ENCODE data around the gene STOX2.

STOX2 gene

DNA sequence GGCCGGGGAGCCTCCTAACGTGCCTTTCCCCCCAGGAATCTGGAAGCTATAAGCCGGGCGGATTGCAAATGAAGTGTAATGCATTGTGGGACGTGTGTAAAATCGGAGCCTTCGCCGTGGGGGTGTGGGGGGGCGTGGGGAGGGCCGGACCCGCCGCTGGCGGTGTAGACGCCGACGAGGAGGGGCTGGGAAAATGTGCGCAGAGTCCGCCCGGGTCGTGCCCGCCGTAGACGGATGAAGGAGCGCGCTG lies 1.3 kb downstream of the STOX2 start:
- TF ChIP-seq, protein P1, sequence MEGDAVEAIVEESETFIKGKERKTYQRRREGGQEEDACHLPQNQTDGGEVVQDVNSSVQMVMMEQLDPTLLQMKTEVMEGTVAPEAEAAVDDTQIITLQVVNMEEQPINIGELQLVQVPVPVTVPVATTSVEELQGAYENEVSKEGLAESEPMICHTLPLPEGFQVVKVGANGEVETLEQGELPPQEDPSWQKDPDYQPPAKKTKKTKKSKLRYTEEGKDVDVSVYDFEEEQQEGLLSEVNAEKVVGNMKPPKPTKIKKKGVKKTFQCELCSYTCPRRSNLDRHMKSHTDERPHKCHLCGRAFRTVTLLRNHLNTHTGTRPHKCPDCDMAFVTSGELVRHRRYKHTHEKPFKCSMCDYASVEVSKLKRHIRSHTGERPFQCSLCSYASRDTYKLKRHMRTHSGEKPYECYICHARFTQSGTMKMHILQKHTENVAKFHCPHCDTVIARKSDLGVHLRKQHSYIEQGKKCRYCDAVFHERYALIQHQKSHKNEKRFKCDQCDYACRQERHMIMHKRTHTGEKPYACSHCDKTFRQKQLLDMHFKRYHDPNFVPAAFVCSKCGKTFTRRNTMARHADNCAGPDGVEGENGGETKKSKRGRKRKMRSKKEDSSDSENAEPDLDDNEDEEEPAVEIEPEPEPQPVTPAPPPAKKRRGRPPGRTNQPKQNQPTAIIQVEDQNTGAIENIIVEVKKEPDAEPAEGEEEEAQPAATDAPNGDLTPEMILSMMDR (IDR thresholded peaks at IDR 0.05; ENCODE audit: low read depth, low read length, missing control alignments): no peak
- no peak for DNase-seq (ENCODE audit: low read depth)

DNA sequence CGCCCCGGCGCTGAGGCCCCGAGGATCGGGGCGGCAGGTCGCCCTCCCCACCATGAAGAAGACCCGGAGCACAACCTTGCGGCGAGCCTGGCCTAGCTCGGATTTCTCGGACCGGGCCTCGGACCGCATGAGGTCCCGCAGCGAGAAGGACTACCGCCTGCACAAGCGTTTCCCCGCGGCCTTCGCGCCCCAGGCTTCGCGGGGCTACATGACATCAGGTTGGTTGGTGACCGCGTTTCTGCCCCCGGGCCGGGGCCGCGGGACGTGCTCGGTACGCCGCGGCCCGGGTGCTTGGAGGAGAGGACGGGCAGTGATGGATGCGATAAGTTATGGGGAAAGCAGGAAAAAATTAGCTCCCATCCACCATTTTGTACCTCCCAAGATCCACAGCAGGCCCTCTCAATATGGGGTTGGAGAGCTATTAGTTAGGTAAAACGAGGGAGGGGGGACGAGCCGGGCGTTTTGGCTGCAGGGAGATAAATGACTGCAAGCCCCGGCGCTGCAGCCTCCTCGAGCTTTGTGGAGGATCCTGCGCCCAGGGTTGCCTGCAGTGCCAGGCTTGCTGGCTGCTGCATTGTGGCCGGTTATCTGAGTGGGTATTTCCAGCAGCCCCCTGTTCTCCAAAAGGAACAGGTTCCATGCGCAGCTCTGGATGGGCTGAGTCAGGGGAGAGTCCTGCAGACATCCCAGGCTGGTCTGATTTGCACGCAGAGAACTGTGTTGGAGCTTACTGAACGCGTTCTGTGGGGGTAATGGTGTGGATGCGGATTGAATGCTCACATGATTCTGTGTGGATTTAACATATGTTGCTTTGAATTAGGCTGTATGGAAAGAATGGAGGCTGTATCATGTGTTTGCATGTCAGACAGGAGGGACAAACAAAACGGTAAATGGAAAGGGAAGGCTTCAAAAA lies 1.9 kb downstream of the STOX2 start:
- TF ChIP-seq, protein P1 (IDR thresholded peaks at IDR 0.05; ENCODE audit: low read depth, low read length, missing control alignments): no peak
- no peak for DNase-seq (ENCODE audit: low read depth)
- no peak overlapping the region for H3K4me3 ChIP-seq (ENCODE audit: low read depth, low read length)

More for the DNA sequence above, 1.3 kb downstream of the STOX2 start:
- no peak overlapping the region for H3K4me3 ChIP-seq (ENCODE audit: low read depth, low read length)

DNA sequence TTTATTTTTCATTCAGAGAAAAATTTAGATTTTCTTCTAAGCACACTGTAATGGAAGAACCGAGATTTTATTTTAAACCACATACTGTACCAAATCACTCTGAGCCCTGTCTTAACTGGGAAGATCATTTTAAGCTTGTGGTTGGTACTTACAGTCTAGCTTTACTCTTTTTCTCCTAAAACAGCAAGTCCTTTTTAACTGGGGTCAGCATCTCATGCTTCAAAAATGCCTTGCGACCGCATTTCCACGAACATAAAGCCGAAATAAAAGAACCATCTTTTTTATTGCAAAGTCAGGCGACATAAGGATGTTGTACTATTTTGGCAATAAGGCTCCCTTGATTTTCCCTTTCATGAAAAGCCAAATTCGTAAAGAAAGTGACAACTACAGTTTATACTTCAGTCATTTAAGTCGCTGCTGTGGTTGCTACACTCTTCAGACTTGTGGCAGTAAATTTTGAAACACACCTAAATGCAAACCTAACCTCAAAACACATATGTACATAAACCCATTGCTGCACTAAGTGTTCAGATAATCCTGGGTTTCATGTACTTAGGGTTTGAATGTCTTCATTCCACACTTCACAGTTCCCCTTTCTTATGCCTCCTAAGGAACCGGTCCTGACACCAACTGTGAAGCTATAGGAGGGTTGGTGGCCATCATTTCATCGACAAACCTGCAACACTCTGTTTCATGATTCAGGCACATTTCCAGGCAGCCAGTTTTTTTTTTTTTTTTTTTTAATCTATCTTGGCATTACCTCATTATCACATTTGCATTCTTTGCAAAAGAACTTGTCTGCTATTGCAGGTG lies 3.0 kb downstream of the STOX2 start:
- H3K4me3 ChIP-seq (ENCODE audit: low read depth, low read length): no peak overlapping the region
- no peak for DNase-seq (ENCODE audit: low read depth)
- TF ChIP-seq, protein P1 (IDR thresholded peaks at IDR 0.05; ENCODE audit: low read depth, low read length, missing control alignments): no peak

DNA sequence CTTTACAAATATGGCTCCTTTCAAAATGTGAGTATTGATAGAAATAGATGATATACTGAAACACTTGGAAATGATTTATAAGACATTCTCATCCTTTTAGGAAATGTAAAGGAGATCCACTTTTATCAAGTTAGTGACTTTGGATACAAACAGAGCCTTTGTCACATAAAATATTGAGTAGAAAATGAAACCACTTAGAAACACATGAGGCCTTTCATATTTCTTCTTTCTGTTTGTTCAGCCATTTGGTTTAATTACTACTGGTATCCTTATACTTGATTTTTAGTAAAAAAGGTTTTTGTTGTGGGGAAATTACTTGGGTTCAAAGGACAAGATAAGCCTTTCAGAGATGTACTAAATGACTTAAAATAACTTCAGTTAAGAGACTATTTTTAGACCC lies 4.1 kb downstream of the STOX2 start:
- DNase-seq (ENCODE audit: low read depth): no peak
- no peak overlapping the region for H3K4me3 ChIP-seq (ENCODE audit: low read depth, low read length)
- TF ChIP-seq, protein P1 (IDR thresholded peaks at IDR 0.05; ENCODE audit: low read depth, low read length, missing control alignments): no peak

DNA sequence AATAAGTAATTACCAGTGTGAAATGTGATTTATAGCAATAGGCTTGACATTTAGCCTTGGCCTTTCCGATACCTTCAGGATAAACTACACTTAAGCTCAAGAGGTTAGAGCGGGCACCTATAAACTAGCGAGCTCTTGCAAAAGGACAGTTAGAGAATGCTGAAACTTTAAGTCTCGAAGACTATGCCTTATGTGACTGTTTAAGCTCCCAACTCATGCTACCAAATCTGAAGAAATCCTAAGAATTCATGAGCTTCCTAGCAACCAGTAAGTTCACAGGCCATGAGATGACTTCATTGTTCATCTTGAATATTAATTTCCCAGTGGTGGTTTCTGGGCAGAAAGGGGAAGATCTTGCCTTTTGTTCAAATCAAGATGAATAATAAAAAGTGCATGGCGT lies 4.7 kb downstream of the STOX2 start:
- TF ChIP-seq, protein P1 (IDR thresholded peaks at IDR 0.05; ENCODE audit: low read depth, low read length, missing control alignments): no peak
- no peak overlapping the region for H3K4me3 ChIP-seq (ENCODE audit: low read depth, low read length)
- DNase-seq (ENCODE audit: low read depth): no peak

DNA sequence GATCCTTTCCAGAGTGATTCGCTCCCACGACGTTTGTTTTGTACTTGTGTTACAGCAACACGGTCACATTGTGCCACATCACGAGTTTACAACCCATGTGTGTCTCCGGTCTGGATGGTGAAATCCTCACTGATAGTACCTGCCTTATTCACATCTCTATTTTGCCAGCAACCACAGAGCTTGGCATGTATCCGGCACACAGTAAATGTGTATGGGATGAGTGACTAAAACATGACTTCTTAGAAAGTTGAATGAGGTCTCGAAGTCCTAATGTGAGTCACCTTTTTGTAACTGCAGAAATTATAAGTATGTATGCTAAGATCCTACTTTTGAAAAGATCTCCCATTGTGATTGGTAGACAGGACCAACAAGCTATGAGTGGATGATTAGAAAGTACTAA lies 7.5 kb downstream of the STOX2 start:
- TF ChIP-seq, protein P1 (IDR thresholded peaks at IDR 0.05; ENCODE audit: low read depth, low read length, missing control alignments): no peak
- H3K4me3 ChIP-seq (ENCODE audit: low read depth, low read length): no peak overlapping the region
- DNase-seq (ENCODE audit: low read depth): no peak
